Measurements from ENCODE around the gene MRPL19. TPM values are rescaled to one million over a fixed set of nuclear protein-coding genes. Genes with fewer than 3 reads are reported as not detected.

MRPL19 gene
- total RNA-seq, 1 donor from 2014 or later = 45.4 TPM

GRCh38 chr2:75736276-75736675, 89.7 kb downstream of the MRPL19 start:
- DNase-seq (ENCODE audit: low spot score) = no peak

GRCh38 chr2:75737961-75738360, 91.4 kb downstream of the MRPL19 start:
- no peak for DNase-seq (ENCODE audit: low spot score)

Other genes with a start within 250 kb of the MRPL19 start
- gene EVA1A, start 85.8 kb upstream of the MRPL19 start, total RNA-seq = 0.43 TPM
- 11.0 TPM for gene GCFC2, start 64.1 kb downstream of the MRPL19 start, total RNA-seq